RWPE2 (cell line): Measurements from ENCODE around the gene DDAH2.

ENCODE experiments used
- ATAC-seq: fragments of 200-7000 bp; cut with Tn5 transposase; 3 replicates; pipeline ENCODE4 v1.9.1; 2021; ENCODE audit warnings: low read depth
- DNase-seq: peaks from one replicate; pipeline ENCODE4 v3.0.0-alpha.2; 2020; ENCODE audit warnings: low spot score
- H3K27ac ChIP-seq: fragments of 450-650 bp; 2 replicates; pipeline ENCODE4 v1.5.1; 2017; ENCODE audit warnings: mild to moderate bottlenecking; ENCODE audit not compliant: poor library complexity, severe bottlenecking
- H3K27me3 ChIP-seq: fragments of 250-450 bp; sonication (Bioruptor Pico); 2 replicates; pipeline ENCODE4 v1.5.1; 2021; ENCODE audit warnings: mild to moderate bottlenecking, moderate library complexity; ENCODE audit not compliant: insufficient read depth, poor library complexity, severe bottlenecking
- H3K36me3 ChIP-seq: fragments of 250-450 bp; sonication (Bioruptor Pico); 2 replicates; pipeline ENCODE4 v1.5.1; 2020; ENCODE audit warnings: low read depth, mild to moderate bottlenecking, moderate library complexity
- H3K4me1 ChIP-seq: fragments of 250-450 bp; sonication (Bioruptor Pico); 2 replicates; pipeline ENCODE4 v1.5.1; 2021; ENCODE audit warnings: mild to moderate bottlenecking, moderate library complexity; ENCODE audit not compliant: insufficient read depth, poor library complexity, severe bottlenecking
- H3K4me3 ChIP-seq: fragments of 250-450 bp; sonication (Bioruptor Pico); 2 replicates; pipeline ENCODE4 v1.5.1; 2021; ENCODE audit warnings: mild to moderate bottlenecking, moderate library complexity; ENCODE audit not compliant: severe bottlenecking
- H3K9me3 ChIP-seq: fragments of 250-450 bp; sonication (Bioruptor Pico); 2 replicates; pipeline ENCODE4 v1.5.1; 2021; ENCODE audit warnings: mild to moderate bottlenecking, moderate library complexity; ENCODE audit not compliant: severe bottlenecking
- TF ChIP-seq, protein P1 (sequence below): fragments of 450-650 bp; IDR thresholded peaks from one replicate; pipeline ENCODE4 v1.5.1; 2017; ENCODE audit warnings: mild to moderate bottlenecking, moderate library complexity; ENCODE audit not compliant: poor library complexity, severe bottlenecking

DDAH2 gene

DNA sequence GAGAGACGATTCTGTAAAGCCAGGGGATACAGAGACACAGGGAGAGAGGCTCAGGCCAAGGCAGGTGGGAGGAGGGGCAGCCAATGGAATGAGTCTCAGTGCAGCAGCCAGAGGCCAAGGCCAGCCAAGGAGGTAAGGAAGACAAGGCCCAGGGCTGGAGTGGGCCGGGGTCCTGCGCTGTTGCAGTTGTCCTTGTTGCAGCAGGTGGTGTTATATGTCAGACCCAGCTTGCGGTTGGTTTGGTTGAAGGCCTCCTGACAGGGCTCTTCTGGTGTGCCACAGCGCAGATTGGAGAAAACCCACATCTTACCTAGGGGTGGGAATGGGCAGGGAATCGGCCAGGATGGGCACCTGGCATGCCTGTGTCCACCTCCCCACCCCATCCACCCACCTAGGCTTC lies 10.1 kb downstream of the DDAH2 start:
- no peaks in the 10 kb centered on the region for H3K36me3 ChIP-seq
- TF ChIP-seq, protein P1, sequence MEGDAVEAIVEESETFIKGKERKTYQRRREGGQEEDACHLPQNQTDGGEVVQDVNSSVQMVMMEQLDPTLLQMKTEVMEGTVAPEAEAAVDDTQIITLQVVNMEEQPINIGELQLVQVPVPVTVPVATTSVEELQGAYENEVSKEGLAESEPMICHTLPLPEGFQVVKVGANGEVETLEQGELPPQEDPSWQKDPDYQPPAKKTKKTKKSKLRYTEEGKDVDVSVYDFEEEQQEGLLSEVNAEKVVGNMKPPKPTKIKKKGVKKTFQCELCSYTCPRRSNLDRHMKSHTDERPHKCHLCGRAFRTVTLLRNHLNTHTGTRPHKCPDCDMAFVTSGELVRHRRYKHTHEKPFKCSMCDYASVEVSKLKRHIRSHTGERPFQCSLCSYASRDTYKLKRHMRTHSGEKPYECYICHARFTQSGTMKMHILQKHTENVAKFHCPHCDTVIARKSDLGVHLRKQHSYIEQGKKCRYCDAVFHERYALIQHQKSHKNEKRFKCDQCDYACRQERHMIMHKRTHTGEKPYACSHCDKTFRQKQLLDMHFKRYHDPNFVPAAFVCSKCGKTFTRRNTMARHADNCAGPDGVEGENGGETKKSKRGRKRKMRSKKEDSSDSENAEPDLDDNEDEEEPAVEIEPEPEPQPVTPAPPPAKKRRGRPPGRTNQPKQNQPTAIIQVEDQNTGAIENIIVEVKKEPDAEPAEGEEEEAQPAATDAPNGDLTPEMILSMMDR, result no peak
- H3K4me3 ChIP-seq, result no peak overlapping the region
- no peaks in the 10 kb centered on the region for H3K9me3 ChIP-seq
- peaks cover 16% of the 10 kb centered on the region for H3K4me1 ChIP-seq
- no peaks in the 10 kb centered on the region for H3K27me3 ChIP-seq
- DNase-seq (no peak), ATAC-seq (no peak)
- H3K27ac ChIP-seq, result peak overlapping the region; percentile 39

DNA sequence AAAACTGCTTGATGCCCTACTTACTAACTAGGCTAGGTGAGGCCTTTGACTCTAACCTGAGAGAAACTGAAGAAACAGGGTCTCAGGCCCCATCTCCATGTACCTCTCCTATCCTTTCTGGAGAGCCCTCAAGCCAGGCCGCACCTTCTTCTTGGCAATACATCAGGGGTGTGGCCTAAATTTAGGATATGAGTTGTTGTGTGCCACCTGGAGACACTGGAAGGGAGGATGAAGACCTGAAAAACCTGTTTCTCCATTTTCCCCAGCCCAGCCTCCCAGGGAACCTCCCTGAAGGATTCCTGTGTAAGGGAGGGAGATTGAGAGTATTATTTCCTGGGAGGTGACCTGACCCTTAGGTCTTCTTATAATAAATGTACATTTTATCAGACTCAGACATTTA lies 10.8 kb downstream of the DDAH2 start:
- Histone ChIP-seq H3K4me3 (no peak overlapping the region), H3K27me3 (no peaks in the 10 kb centered on the region), H3K36me3 (no peaks in the 10 kb centered on the region), H3K9me3 (no peaks in the 10 kb centered on the region), H3K27ac (peak overlapping the region; percentile 39), H3K4me1 (peaks cover 16% of the 10 kb centered on the region)
- DNase-seq (no peak), ATAC-seq (peak; percentile 81)
- TF ChIP-seq, protein P1, result no peak

DNA sequence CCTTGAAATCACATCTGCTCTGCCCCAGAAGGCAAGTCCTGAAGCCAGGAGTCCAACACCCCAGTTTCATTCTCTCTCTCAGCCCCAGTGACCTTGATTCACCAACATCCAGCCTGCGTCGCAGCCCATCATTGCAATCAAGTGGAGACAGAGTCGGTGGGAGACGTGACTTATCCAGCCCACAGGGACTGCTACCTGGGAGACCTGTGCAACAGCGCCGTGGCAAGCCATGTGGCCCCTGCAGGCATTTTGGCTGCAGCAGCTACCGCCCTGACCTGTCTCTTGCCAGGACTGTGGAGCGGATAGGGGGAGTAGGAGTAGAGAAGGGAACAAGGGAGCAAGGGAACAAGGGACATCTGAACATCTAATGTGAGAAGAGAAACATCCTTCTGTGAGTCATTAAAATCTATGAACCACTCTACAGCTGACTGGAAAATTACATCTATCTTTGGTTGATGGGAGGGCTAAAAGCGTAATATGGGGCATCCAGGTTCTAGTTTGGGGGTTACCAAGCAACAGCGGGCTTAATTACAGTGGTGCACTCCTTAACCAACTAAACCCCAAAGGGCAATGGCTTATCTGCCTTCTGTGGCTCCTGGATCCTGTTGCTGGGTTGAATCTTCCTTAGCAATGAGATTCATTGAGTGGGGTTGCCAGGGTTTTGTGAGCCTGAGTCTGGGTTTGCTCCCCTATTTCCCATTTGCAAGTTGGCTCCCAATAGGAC lies 11.4 kb downstream of the DDAH2 start:
- peak; percentile 40; the same call in 1 of the 3 replicates for ATAC-seq

DNA sequence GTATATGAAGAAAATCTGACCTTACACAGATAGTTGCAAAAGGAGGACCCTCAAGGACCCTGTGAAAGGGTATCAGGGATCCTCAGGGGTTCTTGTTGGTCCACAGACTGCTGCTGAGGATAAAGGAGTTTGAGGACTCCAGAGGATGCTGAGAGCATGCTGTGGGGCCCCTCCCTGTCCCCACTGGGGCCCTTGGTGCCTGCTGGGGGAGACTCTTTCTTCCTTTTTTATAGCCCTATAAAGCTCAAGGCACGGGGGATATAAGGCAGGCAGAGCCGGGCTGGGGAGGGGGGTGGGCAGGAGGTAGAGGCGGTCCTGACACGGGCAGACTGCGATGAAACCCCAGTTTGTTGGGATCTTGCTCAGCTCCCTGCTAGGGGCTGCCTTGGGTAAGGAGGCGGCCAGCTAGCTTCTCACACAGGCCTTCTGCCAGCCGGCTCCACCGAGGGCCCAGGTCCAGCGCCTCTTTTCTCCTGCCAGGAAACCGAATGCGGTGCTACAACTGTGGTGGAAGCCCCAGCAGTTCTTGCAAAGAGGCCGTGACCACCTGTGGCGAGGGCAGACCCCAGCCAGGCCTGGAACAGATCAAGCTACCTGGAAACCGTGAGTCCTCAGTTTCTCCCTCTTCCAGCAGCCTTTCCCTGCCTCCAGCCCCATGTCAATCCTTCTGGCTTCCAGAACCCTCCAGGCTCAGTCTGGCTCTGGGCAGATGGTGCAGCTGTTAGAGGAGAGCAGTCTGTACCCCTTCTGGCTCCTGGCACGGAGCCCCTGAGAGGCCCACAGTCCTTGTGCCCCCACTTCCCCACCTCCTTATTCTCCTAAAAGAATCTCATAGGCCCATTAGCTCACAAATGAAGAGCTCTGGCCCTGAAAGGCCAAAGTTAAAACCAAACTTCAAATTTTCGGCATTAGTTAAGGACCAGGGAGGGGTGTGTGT lies 13.8 kb downstream of the DDAH2 start, which contains the start of gene LY6G6D:
TSS of gene LY6G6D (plus strand) at position 327 of the 937 bp plus-strand sequence. CDS start at position 335, 8 bp downstream.
- Histone ChIP-seq H3K9me3 (no peaks in the 10 kb centered on the region), H3K36me3 (no peaks in the 10 kb centered on the region), H3K27ac (no peak within 1 kb of the TSS), H3K4me3 (no peak within 1 kb of the TSS), H3K4me1 (peaks cover 21% of the 10 kb centered on the region), H3K27me3 (no peaks in the 10 kb centered on the region)
- DNase-seq (no peak), ATAC-seq (no peak)
- TF ChIP-seq, protein P1, result no peak

More for the DNA sequence above, 11.4 kb downstream of the DDAH2 start:
- H3K27ac ChIP-seq, result peak overlapping the region; percentile 39
- no peak for DNase-seq
- H3K4me3 ChIP-seq, result no peak overlapping the region
- H3K9me3 ChIP-seq, result no peaks in the 10 kb centered on the region
- H3K36me3 ChIP-seq, result no peaks in the 10 kb centered on the region
- peaks cover 16% of the 10 kb centered on the region for H3K4me1 ChIP-seq
- TF ChIP-seq, protein P1, result peak; percentile 25
- H3K27me3 ChIP-seq, result no peaks in the 10 kb centered on the region
